Endometrial microvascular endothelial cells (primary cell): ENCODE measurements around the gene CDHR5. TPM values are rescaled to one million over a fixed set of nuclear protein-coding genes. Genes with fewer than 3 reads are reported as not detected.

Experiments used
- in situ Hi-C: cut with HindIII; loops from 2 replicates; pipeline ENCODE4 v1.10.0; 2017; ENCODE audit warnings: low sequenced_read_pairs, low pct_unique_long_range_greater_than_20kb; ENCODE audit errors: inconsistent ontology term
- total RNA-seq: library from RNA; depleted of rRNA; stranded (reverse); fragments of >200 nt; gene quantifications from one replicate; pipeline ENCODE4 v1.2.3, GENCODE V29; 2015; ENCODE audit errors: inconsistent ontology term

The CDHR5 gene
- total RNA-seq, 1 donor from 2014 or later: not detected

DNA sequence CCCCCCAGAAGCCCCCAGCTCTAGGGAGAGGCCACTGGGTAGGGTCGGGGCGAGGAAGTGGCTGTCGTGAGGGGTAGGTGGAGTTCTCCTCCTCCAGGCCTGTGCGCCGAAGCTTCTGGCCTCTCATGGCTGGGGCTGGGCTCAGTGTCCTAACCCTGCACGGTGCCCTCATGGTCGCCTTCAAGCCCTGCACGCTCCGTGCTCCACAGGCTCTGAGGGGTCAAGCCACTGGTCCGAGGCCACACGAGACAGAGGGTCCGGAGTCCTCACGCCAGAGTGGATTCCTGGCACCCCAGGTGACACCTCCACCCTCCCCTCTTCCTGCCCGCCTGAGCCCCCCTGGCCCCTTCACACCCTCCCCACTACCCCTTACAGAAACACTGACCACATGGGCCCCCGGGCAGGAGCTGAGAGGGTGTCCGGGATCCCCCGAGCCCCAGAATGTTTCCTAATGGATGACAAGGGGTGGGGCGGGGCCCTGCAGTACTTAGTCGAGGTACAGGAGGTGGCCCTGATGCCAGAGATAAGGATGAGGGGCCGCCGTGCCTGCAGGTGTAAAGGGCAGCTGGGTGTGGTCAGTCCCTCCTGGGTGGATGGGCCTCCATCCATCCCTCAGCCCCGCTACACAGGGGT lies 997 bp upstream of the CDHR5 start:
- in situ Hi-C loops: no loop called here

DNA sequence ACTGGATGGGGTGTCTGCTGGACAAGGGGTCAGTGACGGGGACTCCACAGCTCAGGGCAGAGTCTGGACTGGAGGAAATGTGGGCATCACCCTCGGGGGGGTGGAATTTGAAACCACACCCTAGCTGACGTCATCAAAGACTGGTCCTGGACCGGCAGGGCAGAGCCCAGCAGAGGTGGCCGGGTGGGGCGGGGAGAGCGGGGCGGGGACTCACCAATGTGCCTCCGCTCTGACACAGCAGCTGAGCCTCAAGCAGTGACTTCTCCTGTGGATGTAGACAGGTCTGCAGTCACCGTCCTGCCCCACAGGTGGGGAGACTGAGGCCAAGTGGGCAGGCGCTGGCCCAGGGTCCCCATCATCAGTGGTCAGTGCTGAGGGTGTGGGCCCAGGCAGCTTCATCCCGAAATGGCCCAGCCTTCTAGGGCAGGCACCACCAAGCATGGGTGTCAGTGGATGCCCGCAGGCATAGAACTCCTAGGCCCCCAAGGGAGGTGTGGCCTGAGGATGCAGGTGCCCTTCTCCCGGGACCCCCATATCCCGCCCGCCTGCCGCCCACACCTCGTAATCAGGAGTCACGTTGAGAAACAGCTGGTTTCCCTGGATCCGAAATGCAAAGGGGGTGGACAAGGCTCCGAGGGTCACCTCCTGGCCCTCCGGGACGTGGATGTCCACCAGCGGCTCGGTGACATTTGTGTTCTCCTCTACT lies 603 bp downstream of the CDHR5 start:
- in situ Hi-C loops: no loop called here

DNA sequence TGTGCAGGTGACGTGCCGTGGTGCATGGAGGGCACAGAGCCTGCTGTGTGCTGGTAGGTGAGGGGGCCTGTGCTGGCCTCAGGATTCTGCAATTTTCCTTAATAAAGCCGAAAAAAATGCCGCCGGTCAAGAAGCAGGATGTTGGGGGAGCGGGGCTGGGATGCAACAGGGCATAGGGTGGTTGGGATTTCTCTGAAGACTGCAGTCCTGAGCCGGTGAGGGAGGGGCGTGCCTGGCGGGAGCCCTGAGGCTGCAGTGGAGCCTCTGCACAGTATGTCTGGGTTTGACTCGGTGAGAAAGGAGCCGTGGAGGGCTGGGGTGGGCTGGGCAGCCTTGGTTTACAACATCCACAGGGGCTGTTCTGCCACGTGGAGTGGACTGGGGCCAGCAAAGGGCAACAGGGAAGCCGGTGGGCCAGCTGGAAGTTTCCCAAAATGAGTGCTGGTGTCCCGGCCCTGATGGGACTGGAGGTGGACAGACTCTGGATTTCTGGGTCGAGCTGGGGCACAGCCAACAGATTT lies 1.3 kb downstream of the CDHR5 start:
- in situ Hi-C loops: no loop called here

DNA sequence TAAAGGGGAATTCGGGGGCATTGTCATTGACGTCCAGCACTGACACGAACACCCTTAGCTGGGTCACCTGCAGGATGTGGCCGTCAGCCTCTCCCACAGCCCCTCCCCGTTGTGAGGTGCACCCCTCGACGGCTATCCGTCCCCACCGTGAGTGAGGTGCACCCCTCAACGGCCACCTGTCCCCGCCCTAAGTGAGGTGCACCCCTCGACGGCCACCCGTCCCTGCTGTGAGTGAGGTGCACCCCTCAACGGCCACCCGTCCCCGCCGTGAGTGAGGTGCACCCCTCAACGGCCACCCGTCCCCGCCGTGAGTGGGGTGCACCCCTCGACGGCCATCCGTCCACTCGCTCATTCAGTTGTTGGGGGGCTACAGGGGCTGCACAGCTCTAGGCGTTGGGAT lies 2.9 kb downstream of the CDHR5 start:
- in situ Hi-C loops: no loop called here

DNA sequence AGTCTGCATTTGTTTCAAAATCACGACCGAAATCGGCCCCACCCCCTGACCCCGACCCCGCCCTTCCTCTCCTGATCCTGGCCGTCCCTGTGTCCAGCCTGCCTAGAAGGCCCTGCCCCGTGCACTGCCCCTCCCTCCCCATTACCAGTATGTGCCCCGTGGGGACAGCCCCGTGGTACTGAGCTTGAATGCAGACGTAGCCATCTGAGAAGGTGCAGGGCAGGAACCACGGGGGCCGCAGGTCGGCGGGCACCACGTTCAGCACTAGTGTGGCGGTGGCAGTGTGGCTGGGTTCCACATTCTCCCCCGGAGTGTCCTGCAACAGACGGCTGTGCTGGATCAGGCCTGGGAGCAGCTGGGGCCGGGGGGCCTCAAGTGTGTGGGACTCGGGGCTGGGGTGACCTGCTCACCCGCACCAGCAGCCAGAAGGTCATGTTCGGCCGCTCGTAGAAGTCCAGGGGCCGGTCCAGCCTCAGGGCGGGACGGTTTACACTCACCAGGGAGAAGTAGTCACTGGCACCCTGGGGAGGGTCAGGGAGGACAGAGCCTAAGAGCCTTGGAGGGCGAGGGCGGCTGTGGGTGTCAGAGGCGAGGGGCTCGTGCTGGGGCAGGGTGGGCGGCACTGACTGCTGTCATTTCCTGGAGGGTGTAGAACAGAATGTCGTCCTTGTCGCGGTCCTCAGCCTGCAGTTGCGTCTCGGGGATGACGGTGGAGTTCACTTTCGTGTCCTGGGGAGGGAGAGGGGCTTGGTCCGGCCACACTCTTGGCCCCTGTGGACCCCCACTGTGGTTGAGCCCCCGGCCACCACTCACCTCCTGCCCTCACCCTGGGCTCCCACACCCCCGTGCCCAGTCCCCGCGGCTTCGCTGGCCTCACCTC lies 3.6 kb downstream of the CDHR5 start:
- in situ Hi-C loops: no loop called here

DNA sequence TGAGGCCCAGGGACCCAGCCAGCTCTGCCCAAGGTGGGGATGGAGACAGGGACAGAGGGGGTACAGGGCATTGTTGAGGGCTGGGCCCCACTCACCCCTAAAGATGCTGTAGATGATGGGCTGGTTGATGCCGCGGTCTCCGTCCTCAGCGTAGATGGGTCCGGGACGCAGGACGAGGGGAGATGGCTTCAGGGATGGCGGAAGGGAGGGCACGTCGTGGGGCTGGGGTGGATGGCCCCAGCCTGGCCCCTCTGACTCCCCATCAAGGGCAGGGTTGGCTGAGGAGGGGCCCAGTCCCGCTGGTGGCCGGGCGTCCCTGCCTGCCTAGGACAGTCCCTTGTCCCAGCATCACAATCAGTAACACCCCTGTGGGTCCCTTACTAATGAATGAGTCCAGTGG lies 4.6 kb downstream of the CDHR5 start:
- in situ Hi-C loops: no loop called here

DNA sequence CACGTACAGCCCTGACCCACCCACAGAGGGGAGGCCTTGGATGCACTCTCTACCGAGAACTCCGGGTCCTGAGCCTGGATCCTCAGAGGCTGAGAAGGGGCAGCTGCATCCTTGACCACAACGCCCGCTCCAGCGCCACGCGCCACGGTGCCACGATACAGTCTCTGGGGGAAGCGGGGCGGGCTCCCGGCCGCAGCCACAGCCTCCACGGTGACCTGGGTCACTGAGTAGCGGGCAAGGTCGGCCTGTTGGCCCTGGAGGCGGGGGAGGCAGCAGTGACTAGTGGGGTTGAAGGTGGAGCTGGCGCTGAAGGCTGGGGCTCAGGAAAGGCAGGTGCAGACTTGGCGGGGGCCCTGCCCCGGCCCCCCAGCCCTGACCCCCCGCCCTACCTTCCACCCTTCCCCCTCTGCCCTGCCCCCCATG lies 5.1 kb downstream of the CDHR5 start:
- in situ Hi-C loops: no loop called here

DNA sequence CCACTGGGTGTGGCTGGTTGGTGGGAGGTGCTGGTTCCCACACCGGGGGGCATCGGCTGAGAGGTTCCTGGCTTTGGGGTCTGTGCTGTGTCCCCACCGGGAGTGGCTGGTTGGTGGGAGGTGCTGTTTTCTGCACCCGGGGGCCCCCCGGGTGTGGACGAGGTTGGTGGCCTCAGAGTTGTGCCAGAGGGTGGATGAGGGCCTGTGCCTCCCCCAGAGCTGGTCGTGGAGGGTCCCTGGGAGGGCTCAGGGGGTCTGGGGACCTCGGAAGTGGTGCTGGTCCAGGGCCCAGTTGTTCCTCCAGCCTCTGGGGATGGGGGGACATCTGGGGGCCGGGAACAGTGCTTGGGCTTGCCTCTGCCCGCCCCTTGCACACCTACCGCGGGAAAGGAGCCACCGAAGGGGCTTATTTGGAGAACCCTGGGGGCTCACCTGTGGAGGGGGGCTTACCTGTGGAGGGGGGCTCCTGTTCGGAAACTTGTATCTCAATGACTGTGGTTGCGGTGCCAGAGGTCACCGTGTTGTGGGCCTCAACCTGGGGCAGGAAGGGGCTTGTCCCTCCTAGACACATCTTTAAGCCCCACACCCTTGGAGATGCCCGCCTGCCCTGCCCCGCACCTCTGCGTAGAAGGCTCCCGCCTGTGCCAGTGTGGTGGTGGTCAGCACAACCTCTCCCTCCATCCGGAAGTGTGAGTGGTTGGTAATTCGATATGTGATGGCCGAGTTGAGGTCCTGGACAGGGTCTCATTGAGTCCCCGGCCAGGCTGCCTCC lies 5.7 kb downstream of the CDHR5 start:
- in situ Hi-C loops: no loop called here

DNA sequence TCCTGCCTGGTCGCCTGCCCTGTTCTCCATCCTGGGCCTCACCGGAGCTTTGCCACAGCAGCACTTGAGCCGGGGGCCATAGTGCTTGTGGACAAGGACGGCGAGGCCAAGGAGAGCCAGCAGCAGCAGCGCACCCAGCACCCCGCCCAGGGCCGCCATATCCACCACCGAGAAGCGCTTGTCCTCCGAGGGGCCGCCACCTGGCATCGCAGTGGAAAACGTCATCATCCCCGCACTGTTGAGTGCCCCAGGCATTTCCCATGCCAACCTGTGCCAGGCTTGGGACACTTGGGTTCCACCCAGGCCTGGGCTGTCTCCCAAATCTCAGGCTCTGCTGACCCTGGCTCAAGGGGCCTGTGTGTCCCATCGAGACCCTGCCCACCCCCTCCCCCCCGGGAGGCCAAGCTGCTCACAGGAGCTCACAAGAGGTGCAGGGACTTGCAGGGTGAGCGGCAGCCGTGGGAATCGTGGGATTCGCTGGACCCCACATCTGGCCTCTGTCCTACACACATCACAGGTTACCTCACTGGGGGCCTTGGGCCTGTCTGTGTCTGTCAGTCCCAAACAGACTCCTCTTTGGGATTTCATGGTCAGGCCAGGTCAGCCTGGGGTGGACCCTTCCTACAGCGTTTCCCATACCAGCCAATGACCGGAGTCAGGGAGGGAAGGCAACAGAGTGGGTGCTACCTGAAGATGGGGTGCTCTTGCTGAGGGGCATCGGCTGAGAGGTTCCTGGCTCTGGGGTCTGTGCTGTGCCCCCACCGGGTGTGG lies 6.7 kb downstream of the CDHR5 start:
- in situ Hi-C loops: no loop called here

DNA sequence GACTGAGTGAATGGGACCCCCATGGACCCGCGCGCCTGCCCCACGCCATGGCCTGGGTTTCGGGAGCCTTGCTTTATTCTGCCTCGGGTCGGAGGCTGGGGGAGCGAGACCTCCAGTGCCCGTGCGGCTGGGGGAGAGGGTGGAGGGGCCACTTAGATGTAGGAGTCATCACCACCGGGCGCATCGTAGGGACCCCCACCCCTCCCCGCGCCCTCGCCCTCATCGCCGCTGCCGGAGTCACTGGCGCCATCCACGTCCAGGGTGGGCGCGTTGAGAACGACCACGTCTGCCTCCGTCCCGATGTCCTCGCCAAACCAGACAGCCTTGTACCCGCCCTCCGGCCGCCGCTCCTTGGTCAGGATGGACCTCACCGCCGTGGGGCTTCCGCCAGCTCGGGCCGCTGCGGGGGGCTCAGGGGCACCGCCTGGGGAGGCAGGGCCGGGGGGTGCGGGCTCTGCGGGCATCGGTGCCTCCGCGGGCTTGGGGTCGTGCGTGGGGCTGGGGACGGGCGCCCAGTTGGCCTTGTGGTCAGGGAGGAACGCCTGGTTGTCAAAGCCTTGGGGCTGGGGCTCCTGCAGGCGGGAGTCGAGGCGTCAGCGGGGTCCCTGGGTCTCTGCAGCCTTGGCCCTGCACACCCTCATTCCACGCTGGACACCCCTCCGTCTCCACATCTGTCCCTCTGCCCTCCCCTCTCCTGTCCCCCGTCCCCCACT lies 7.4 kb downstream of the CDHR5 start:
- in situ Hi-C loops: no loop called here

DNA sequence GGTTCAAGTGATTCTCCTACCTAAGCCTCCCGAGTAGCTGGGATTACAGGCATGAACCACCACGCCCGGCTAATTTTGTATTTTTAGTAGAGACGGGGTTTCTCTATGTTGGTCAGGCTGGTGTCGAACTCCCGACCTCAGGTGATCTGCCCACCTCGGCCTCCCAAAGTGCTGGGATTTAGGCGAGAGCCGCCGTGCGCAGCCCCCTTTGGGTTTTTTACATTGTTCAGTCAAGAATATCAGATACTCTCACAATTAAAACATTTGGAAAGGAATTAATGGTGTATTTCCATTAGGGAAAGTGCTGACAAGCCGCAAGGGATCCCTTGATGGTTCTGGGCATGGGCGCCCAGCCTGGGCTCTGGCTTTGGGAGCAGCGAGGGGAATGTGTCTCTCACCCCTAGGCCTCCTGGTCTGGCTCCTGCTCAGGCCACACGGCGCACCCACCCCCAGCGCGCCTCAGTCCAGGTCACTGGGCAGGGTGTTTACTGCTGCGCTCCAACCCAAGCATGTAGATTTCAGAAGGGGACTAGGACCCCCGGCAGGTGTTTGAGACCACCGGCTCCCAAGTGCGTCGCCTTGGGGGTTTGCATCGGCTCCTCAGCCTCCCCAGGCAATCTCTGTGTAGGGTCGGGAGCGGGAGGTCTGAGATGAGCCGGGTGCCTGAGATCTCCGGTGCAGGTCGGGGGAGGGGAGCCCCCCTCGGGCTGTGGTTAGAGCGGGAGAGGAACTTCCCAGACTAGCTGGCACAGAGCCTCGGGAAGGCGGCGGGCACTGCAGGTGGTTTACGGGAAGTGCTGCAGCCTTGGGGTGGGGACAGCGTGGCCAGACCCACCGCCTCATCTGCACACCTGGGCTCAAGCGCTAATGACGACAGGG lies 8.2 kb downstream of the CDHR5 start:
- in situ Hi-C loops: no loop called here

DNA sequence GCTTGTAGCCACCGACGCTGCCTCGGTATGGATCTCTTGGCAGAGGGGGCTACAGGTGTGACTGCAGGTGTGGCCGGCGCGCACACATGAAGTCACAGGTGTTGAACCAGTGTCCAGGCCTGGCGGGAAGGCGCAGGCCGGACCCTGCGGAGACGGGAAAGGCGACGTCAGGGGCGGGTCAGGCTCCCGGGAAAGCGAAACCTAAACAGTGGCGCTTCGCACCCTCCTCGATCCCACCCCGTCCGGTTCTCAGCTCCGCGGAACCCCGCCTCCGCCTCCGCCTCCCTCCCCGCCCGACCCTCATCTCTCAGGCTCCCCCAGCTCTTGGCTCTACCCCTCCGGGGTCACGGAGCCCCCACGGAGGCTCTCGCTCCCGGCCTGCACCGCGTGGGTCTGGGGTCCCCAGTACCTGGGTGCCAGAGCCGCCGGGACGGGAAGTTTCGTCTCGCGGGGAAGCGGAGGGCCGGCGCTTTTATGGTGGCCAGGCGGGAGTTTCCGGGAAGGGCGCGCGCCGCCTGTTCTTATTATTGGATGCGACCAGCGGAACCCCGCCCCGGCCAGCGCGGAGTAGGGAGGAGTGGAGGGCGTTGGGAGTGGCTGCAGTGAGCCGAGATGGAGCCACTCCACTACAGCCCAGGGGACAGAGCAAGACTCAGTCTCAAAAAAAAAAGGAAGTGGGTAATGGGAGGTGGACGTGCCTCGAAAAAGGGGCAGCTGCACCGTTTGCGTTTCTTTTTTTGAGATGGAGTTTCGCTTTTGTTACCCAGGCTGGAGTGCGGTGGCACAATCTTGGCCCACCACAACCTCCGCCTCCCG lies 9.0 kb downstream of the CDHR5 start, which contains the start of gene IRF7:
Gene IRF7 (minus strand): TSS at position 447 of the 816 bp plus-strand sequence. CDS start 586 bp downstream, outside the sequence.
- in situ Hi-C loops: no loop called here

DNA sequence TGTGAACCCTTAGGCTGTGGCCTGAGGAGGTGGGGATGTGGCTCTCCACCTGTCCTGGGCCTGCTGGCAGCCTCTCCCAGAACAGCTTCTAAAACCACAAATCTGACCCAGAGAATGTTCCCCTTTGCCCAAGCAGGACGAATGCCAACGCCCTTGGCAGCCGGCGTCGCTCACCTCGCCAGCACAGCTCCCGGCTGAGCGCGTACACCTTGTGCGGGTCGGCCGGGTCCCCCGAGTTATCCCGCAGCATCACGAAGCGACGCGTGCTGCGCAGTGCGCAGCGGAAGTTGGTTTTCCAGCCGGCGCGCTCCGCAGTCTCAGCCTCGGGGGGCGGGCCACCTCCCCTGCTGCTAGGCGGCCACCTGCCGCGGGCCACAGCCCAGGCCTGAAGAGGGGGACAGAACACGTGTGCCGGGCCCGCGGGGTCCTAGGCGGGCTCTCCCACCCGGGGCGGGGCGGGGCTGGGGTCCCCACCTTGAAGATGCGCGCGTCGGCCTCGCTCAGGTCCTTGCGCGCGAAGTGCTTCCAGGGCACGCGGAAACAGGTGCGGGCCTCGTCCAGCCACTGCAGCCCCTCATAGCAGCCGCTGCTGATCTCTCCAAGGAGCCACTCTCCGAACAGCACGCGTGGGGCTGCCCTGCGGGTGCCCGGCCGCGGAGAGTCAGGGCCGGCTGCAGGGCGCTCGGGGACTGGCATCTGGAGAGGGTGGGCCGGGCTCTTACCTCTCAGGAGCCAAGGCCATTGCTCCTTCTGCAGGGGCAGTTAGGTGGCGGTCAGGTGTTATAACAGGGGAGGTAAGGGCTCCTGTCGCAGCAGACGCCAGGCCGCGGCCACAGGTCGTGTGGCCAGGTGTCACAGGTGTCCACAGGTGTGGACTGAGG lies 9.9 kb downstream of the CDHR5 start:
- in situ Hi-C loops: no loop called here

DNA sequence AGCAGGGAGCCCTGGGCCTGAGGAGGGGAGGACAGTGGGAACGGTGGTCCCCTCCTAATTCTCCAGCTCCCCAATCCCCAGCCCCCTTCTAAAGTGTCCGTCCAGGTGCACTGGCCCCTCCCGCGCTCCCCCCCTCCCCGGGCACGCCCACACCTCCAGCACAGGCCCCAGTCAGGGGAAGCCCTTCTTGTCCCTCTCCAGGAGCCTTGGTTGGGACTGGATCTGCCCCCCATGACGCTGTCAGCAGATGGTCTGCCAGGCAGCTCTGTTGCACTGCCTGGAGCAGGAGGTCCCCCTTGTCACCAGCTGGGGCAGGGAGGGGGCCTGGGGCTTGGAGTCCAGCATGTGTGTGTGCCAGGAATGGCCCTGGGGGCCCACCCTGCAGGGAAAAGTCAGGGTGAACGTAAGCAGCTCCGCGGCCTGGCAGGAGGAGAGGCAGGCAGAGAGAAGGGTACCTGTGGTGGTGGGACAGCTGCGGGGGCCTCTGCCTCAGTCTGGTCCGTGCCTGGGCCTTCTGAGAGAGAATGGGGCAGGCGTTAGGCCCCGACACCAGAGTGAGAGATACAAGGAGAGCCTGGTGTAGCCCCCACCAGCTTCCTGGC lies 10.6 kb downstream of the CDHR5 start:
- in situ Hi-C loops: no loop called here
